H9 (cell line): ENCODE results near the gene RGS3. TPM values are rescaled to one million over a fixed set of nuclear protein-coding genes. Genes with fewer than 3 reads are reported as not detected.
"Not testable (repeated sequence)": the region's sequence is repeated elsewhere in the genome, so short reads cannot be mapped to it uniquely, and the experiment has no call there.

Experiments
- DNase-seq: peaks from one replicate; pipeline ENCODE4 v3.0.0-alpha.2; 2017
- H2AFZ ChIP-seq: one replicate; pipeline ENCODE4 v1.6.1; 2013; ENCODE audit warnings: mild to moderate bottlenecking, low read length, control low read depth, moderate library complexity
- H2AK5ac ChIP-seq: 2 replicates; pipeline ENCODE4 v1.6.1; 2013; ENCODE audit warnings: low read length, control low read depth, mixed read lengths; ENCODE audit not compliant: insufficient read length
- H2BK120ac ChIP-seq: one replicate; pipeline ENCODE4 v1.6.1; 2013; ENCODE audit warnings: low read depth, mild to moderate bottlenecking, low read length, control low read depth, inconsistent platforms; ENCODE audit not compliant: poor library complexity, severe bottlenecking
- H2BK12ac ChIP-seq: 2 replicates; pipeline ENCODE4 v1.6.1; 2013; ENCODE audit warnings: low read length, control low read depth, mixed read lengths, low read depth; ENCODE audit not compliant: insufficient read length
- H2BK15ac ChIP-seq: 2 replicates; pipeline ENCODE4 v1.6.1; 2013; ENCODE audit warnings: low read depth, low read length, control low read depth
- H2BK20ac ChIP-seq: one replicate; pipeline ENCODE4 v1.6.1; 2013; ENCODE audit warnings: low read depth, mild to moderate bottlenecking, low read length, control low read depth, inconsistent platforms; ENCODE audit not compliant: poor library complexity, severe bottlenecking
- H2BK5ac ChIP-seq: 2 replicates; pipeline ENCODE4 v1.6.1; 2013; ENCODE audit warnings: low read length, control low read depth, mixed read lengths; ENCODE audit not compliant: insufficient read length
- H3K14ac ChIP-seq: 2 replicates; pipeline ENCODE4 v1.6.1; 2013; ENCODE audit warnings: low read length, control low read depth; ENCODE audit not compliant: insufficient read depth
- H3K18ac ChIP-seq: 2 replicates; pipeline ENCODE4 v1.6.1; 2013; ENCODE audit warnings: low read depth, mild to moderate bottlenecking, mixed read lengths, low read length, control low read depth; ENCODE audit not compliant: insufficient read length
- H3K23ac ChIP-seq: 2 replicates; pipeline ENCODE4 v1.6.1; 2013; ENCODE audit warnings: low read length, control low read depth, mixed read lengths, low read depth; ENCODE audit not compliant: insufficient read length
- H3K23me2 ChIP-seq: 2 replicates; pipeline ENCODE4 v1.6.1; 2013; ENCODE audit warnings: low read depth, mild to moderate bottlenecking, mixed read lengths, low read length, control low read depth; ENCODE audit not compliant: insufficient read length, poor library complexity, severe bottlenecking
- H3K27ac ChIP-seq: 2 replicates; pipeline ENCODE4 v1.5.1; 2013; ENCODE audit warnings: low read length, control low read depth, mixed read lengths, low read depth; ENCODE audit not compliant: insufficient read length
- H3K27me3 ChIP-seq: 2 replicates; pipeline ENCODE4 v1.6.1; 2013; ENCODE audit warnings: low read length, control low read depth, inconsistent platforms; ENCODE audit not compliant: insufficient read depth
- H3K4ac ChIP-seq: 2 replicates; pipeline ENCODE4 v1.6.1; 2013; ENCODE audit warnings: low read depth, mild to moderate bottlenecking, control low read depth, inconsistent platforms, low read length, moderate library complexity
- H3K4me1 ChIP-seq: 2 replicates; pipeline ENCODE4 v1.6.1; 2013; ENCODE audit warnings: low read length, control low read depth, inconsistent platforms; ENCODE audit not compliant: insufficient read depth
- H3K4me2 ChIP-seq: 2 replicates; pipeline ENCODE4 v1.6.1; 2013; ENCODE audit warnings: low read length, control low read depth, mixed read lengths; ENCODE audit not compliant: insufficient read length, insufficient read depth
- H3K56ac ChIP-seq: 2 replicates; pipeline ENCODE4 v1.6.1; 2013; ENCODE audit warnings: low read depth, mild to moderate bottlenecking, mixed read lengths, low read length, control low read depth; ENCODE audit not compliant: insufficient read length
- H3K79me1 ChIP-seq: 2 replicates; pipeline ENCODE4 v1.6.1; 2013; ENCODE audit warnings: low read depth, mild to moderate bottlenecking, moderate library complexity, low read length, control low read depth, inconsistent platforms; ENCODE audit not compliant: insufficient read depth, poor library complexity, severe bottlenecking
- H3K79me2 ChIP-seq: 2 replicates; pipeline ENCODE4 v1.6.1; 2013; ENCODE audit warnings: low read length, control low read depth, inconsistent platforms; ENCODE audit not compliant: insufficient read depth
- H3K9ac ChIP-seq: 2 replicates; pipeline ENCODE4 v1.6.1; 2013; ENCODE audit warnings: low read length, control low read depth, mixed read lengths; ENCODE audit not compliant: insufficient read length; ENCODE audit errors: extremely low read depth
- H3K9me3 ChIP-seq: one replicate; pipeline ENCODE4 v1.6.1; 2013; ENCODE audit warnings: low read depth, low read length, inconsistent platforms; ENCODE audit not compliant: control insufficient read depth
- H3T11ph ChIP-seq: one replicate; pipeline ENCODE4 v1.6.1; 2013; ENCODE audit warnings: mild to moderate bottlenecking, low read length, control low read depth, inconsistent platforms
- H4K20me1 ChIP-seq: one replicate; pipeline ENCODE4 v1.6.1; 2013; ENCODE audit not compliant: control insufficient read depth, insufficient read length, insufficient read depth
- H4K5ac ChIP-seq: 2 replicates; pipeline ENCODE4 v1.6.1; 2013; ENCODE audit warnings: low read depth, mild to moderate bottlenecking, mixed read lengths, low read length, control low read depth; ENCODE audit not compliant: insufficient read length
- H4K8ac ChIP-seq: replicated peaks from 2 replicates; pipeline ENCODE4 v1.6.1; 2013; ENCODE audit warnings: low read length, control low read depth, mixed read lengths, low read depth; ENCODE audit not compliant: insufficient read length
- H4K91ac ChIP-seq: 2 replicates; pipeline ENCODE4 v1.6.1; 2013; ENCODE audit warnings: low read depth, mild to moderate bottlenecking, moderate library complexity, mixed read lengths, low read length, control low read depth; ENCODE audit not compliant: insufficient read length
- H3K27ac Mint-ChIP-seq, 3 experiments: 2 replicates in 2 of 3; 3 replicates in 1 of 3; pipeline ENCODE4 v1.8.0; 2020 to 2021; ENCODE audit warnings: mixed read lengths in 3 of 3, mild to moderate bottlenecking in 1 of 3, moderate library complexity in 1 of 3
- H3K27me3 Mint-ChIP-seq: 2 replicates; pipeline ENCODE4 v1.8.0; 2021; ENCODE audit warnings: low read depth, mild to moderate bottlenecking, moderate library complexity, mixed read lengths
- H3K36me3 Mint-ChIP-seq, 3 experiments: 2 replicates in 2 of 3; 3 replicates in 1 of 3; pipeline ENCODE4 v1.8.0; 2020 to 2021; ENCODE audit warnings: low read depth in 3 of 3, mixed read lengths in 3 of 3; ENCODE audit not compliant: insufficient read depth in 1 of 3
- H3K4me1 Mint-ChIP-seq, 2 experiments: 2 replicates each; pipeline ENCODE4 v1.8.0; 2020; ENCODE audit warnings: mixed read lengths in 2 of 2
- H3K4me3 Mint-ChIP-seq, 2 experiments: 2 replicates in 1 of 2; 3 replicates in 1 of 2; pipeline ENCODE4 v1.8.0; 2020 to 2021; ENCODE audit warnings: mild to moderate bottlenecking in 2 of 2, mixed read lengths in 2 of 2, moderate library complexity in 1 of 2
- H3K9me3 Mint-ChIP-seq, 2 experiments: 2 replicates in 1 of 2; 3 replicates in 1 of 2; pipeline ENCODE4 v1.8.0; 2020; ENCODE audit warnings: mild to moderate bottlenecking in 2 of 2, mixed read lengths in 2 of 2, moderate library complexity in 1 of 2
- WGBS: extraction: QIAGEN DNeasy Blood & Tissue Kit; methylation state at CpG from one replicate; pipeline ENCODE4 v1.1.7; 2013; ENCODE audit warnings: missing lambda C conversion rate, low lambda C conversion rate, mixed read lengths; ENCODE audit not compliant: insufficient read length; ENCODE audit errors: extremely low coverage; 5-methylcytosine and 5-hydroxymethylcytosine counted together
- total RNA-seq: library from RNA; stranded (reverse); gene quantifications from 2 replicates; pipeline ENCODE4 v1.2.1, GENCODE V29; 2021
- TF ChIP-seq, protein P1 (sequence below): fragments of 200-600 bp; sonication (generic); conservative IDR thresholded peaks from 3 replicates; pipeline ENCODE4 v1.8.0; 2021; ENCODE audit warnings: antibody characterized with exemption, mild to moderate bottlenecking

The RGS3 gene
- total RNA-seq, 1 experiment from 2014 or later = 13.9 TPM

DNA sequence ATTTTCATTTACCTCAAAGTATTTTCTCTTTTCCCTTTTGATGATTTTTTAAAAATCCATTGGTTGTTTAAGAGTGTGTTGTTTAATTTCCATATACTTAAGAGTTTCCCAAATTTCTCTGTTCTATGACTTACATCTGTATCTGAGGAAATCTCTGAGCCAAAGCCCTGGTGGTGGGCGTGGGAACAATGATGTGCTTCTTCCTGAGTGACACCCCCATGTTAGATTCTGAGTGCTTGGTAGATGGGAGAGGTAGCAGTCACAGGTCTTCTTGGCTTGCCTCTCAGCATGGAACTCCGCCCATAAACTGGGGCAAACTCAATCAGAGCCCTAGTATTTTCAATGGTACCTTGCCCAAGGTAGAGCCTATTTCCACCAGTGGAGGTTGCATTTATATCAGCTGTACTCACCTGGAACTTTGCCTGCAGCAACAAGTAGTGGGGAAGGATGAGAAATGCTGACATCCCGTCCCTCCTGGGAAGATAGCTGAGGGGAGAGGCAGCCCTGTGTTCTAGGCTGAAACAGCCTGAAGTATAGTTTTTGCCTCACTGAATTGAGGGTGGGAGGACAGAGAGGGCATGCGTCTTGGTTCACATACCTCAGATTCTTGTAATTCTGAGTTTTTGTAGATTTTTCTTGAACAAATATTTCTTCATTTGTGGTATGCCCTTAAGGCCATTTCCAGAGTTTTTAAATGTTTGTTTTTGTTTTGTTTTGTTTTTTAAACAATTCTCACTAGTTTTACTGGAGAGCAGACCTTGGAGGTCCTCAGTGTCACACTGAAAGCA is 26.6 kb upstream of the RGS3 start:
- H3K56ac ChIP-seq = no peak overlapping the region
- H2AK5ac ChIP-seq = no peak overlapping the region
- H2AFZ ChIP-seq = no peak overlapping the region
- no peak overlapping the region for H3K14ac ChIP-seq
- H2BK5ac ChIP-seq = no peak overlapping the region
- TF ChIP-seq, protein P1, sequence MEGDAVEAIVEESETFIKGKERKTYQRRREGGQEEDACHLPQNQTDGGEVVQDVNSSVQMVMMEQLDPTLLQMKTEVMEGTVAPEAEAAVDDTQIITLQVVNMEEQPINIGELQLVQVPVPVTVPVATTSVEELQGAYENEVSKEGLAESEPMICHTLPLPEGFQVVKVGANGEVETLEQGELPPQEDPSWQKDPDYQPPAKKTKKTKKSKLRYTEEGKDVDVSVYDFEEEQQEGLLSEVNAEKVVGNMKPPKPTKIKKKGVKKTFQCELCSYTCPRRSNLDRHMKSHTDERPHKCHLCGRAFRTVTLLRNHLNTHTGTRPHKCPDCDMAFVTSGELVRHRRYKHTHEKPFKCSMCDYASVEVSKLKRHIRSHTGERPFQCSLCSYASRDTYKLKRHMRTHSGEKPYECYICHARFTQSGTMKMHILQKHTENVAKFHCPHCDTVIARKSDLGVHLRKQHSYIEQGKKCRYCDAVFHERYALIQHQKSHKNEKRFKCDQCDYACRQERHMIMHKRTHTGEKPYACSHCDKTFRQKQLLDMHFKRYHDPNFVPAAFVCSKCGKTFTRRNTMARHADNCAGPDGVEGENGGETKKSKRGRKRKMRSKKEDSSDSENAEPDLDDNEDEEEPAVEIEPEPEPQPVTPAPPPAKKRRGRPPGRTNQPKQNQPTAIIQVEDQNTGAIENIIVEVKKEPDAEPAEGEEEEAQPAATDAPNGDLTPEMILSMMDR = no peak
- H3K79me2 ChIP-seq = no peaks in the 10 kb centered on the region
- Mint-ChIP-seq H3K36me3 (no peaks in the 10 kb centered on the region; a peak in 1 of 7 replicates), H3K27ac (no peak overlapping the region), H3K4me1 (no peaks in the 10 kb centered on the region), H3K9me3 (peaks cover 6 to 19% of the 10 kb centered on the region in 2 experiments; a peak in 2 of 5 replicates), H3K4me3 (no peak overlapping the region), H3K27me3 (peaks cover 15% of the 10 kb centered on the region)
- H3K23me2 ChIP-seq = no peaks in the 10 kb centered on the region
- no peak overlapping the region for H3K4ac ChIP-seq
- H3K27ac ChIP-seq = no peak overlapping the region
- no peak overlapping the region for H2BK12ac ChIP-seq
- H2BK120ac ChIP-seq = no peak overlapping the region
- H3T11ph ChIP-seq = no peak overlapping the region
- H4K20me1 ChIP-seq = no peaks in the 10 kb centered on the region
- no peak overlapping the region for H3K9ac ChIP-seq
- no peak overlapping the region for H2BK20ac ChIP-seq
- no CpG with 5 or more reads among the region's 4 CpGs for WGBS
- H3K4me2 ChIP-seq = no peak overlapping the region
- H3K23ac ChIP-seq = no peak overlapping the region
- H4K91ac ChIP-seq = no peak overlapping the region
- no peak overlapping the region for H2BK15ac ChIP-seq
- no peaks in the 10 kb centered on the region for H3K9me3 ChIP-seq
- DNase-seq = no peak
- no peaks in the 10 kb centered on the region for H3K27me3 ChIP-seq
- H4K8ac ChIP-seq = no peak overlapping the region
- no peak overlapping the region for H3K18ac ChIP-seq
- no peak overlapping the region for H4K5ac ChIP-seq
- no peaks in the 10 kb centered on the region for H3K4me1 ChIP-seq
- H3K79me1 ChIP-seq = no peaks in the 10 kb centered on the region

DNA sequence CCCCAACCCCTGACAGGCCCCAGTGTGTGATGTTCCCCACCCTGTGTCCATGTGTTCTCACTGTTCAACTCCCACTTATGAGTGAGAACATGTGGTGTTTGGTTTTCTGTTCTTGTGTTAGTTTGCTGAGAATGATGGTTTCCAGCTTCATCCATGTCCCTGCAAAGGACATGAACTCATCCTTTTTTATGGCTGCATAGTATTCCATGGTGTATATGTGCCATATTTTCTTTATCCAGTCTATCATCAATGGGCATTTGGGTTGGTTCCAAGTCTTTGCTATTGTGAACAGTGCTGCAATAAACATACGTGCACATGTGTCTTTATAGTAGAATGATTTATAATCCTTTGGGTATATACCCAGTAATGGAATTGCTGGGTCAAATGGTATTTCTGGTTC is 25.8 kb upstream of the RGS3 start:
- H4K20me1 ChIP-seq, H3K9ac ChIP-seq, H2BK5ac ChIP-seq, H2AFZ ChIP-seq, H3K4me2 ChIP-seq, H4K91ac ChIP-seq, H2BK120ac ChIP-seq, H3K23ac ChIP-seq, H3K14ac ChIP-seq, H3K9me3 ChIP-seq, H4K5ac ChIP-seq, H2AK5ac ChIP-seq, H3K4me1 Mint-ChIP-seq, H4K8ac ChIP-seq, H3K79me1 ChIP-seq, H3K56ac ChIP-seq, H3K18ac ChIP-seq, H3K4me3 Mint-ChIP-seq, H3K23me2 ChIP-seq, H3T11ph ChIP-seq, H3K27ac ChIP-seq, H3K27ac Mint-ChIP-seq, H2BK20ac ChIP-seq, H3K36me3 Mint-ChIP-seq, H3K27me3 ChIP-seq, DNase-seq, H2BK12ac ChIP-seq, H2BK15ac ChIP-seq, H3K4ac ChIP-seq, H3K4me1 ChIP-seq, H3K79me2 ChIP-seq: not testable (repeated sequence)
- no CpG with 5 or more reads among the region's 1 CpG for WGBS
- H3K27me3 Mint-ChIP-seq = peaks cover 13% of the 10 kb centered on the region
- H3K9me3 Mint-ChIP-seq = peaks cover 6 to 19% of the 10 kb centered on the region in 2 experiments; a peak in 2 of 5 replicates
